ENCODE data around the gene PNMT. TPM values are rescaled to one million over a fixed set of nuclear protein-coding genes. Genes with fewer than 3 reads are reported as not detected.

PNMT gene
- total and polyA plus RNA-seq, 2 of the 4 experiments (the other 2 are of a cell fraction) = not detected

- TF ChIP-seq ELK1 (IDR thresholded peaks at IDR 0.05; ENCODE audit: borderline replicate concordance, low read depth, low read length) (no peak), CEBPB (IDR thresholded peaks at IDR 0.05; ENCODE audit: low read depth, low read length) (no peak)
Measured at GRCh38 chr17:39660397-39661385, 7.6 kb upstream of the PNMT start (continued).

Data from IMR-90 (cell line).